Urinary bladder (tissue), 4 donors: ENCODE results near the gene LRWD1. TPM values are rescaled to one million over a fixed set of nuclear protein-coding genes. Genes with fewer than 3 reads are reported as not detected.

Experiments used
- DNase-seq: peaks from one replicate; pipeline ENCODE4 v3.0.0-alpha.2; 2015; ENCODE audit errors: extremely low spot score
- H3K27ac ChIP-seq: one replicate; pipeline ENCODE4 v1.5.1; 2013; ENCODE audit warnings: low read depth, mild to moderate bottlenecking, moderate library complexity
- H3K36me3 ChIP-seq: one replicate; pipeline ENCODE4 v1.6.1; 2013; ENCODE audit warnings: mild to moderate bottlenecking, moderate library complexity; ENCODE audit not compliant: insufficient read depth
- H3K4me1 ChIP-seq: one replicate; pipeline ENCODE4 v1.6.1; 2013; ENCODE audit warnings: mild to moderate bottlenecking, moderate library complexity; ENCODE audit not compliant: insufficient read depth
- H3K4me3 ChIP-seq: one replicate; pipeline ENCODE4 v1.5.1; 2013; ENCODE audit warnings: low read depth, low read length
- WGBS: extraction: QIAGEN DNeasy Blood & Tissue Kit; methylation state at CpG from one replicate; pipeline ENCODE4 v1.1.7; 2013; 5-methylcytosine and 5-hydroxymethylcytosine counted together
- polyA plus RNA-seq: library from polyadenylated mRNA; stranded (reverse); fragments of 200-250 nt; gene quantifications from one replicate; pipeline ENCODE4 v1.2.3, GENCODE V29; 2013
- total RNA-seq: library from RNA; depleted of rRNA; stranded (reverse); fragments of >200 nt; gene quantifications from one replicate; pipeline ENCODE4 v1.2.3, GENCODE V29; 2014
- donor health status: healthy with polysubstance abuse.
- donor health status: healthy.

The LRWD1 gene
- total and polyA plus RNA-seq, 2 donors, result 8.6 to 17.5 TPM

GRCh38 chr7:102431617-102432298 lies 33.0 kb upstream of the LRWD1 start:
- Histone ChIP-seq H3K27ac (peak overlapping the region; percentile 34), H3K4me1 (no peaks in the 10 kb centered on the region), H3K4me3 (no peak overlapping the region), H3K36me3 (no peaks in the 10 kb centered on the region)
- 24% methylated on average over 17 of the region's 17 CpGs for WGBS
- DNase-seq, result peak; percentile 35

GRCh38 chr7:102432442-102433218 lies 32.2 kb upstream of the LRWD1 start:
- H3K27ac ChIP-seq, result peak overlapping the region; percentile 71
- H3K36me3 ChIP-seq, result peaks cover 2% of the 10 kb centered on the region

GRCh38 chr7:102433219-102434038 lies 31.4 kb upstream of the LRWD1 start, which contains the start of gene ORAI2:
Gene ORAI2 (plus strand): TSS chr7:102433575. CDS start chr7:102438957, 5,382 bp downstream.
- WGBS, result under 1% methylated on average over 90 of the region's 90 CpGs
- H3K27ac ChIP-seq, result peak within 1 kb of the TSS; percentile 71

More at GRCh38 chr7:102432442-102433218, 32.2 kb upstream of the LRWD1 start:
- 27% methylated on average over 27 of the region's 27 CpGs for WGBS
- peak overlapping the region; percentile 92 for H3K4me3 ChIP-seq
- no peaks in the 10 kb centered on the region for H3K4me1 ChIP-seq
- DNase-seq, result no peak

GRCh38 chr7:102434039-102434486 lies 30.7 kb upstream of the LRWD1 start:
- no peak overlapping the region for H3K27ac ChIP-seq
- 30% methylated on average over 9 of the region's 9 CpGs for WGBS
- H3K4me1 ChIP-seq, result no peaks in the 10 kb centered on the region

More at GRCh38 chr7:102433219-102434038, 31.4 kb upstream of the LRWD1 start, which contains the start of gene ORAI2:
- peak within 1 kb of the TSS; percentile 92 for H3K4me3 ChIP-seq
- H3K36me3 ChIP-seq, result peaks cover 2% of the 10 kb centered on the region
- no peak for DNase-seq
- H3K4me1 ChIP-seq, result no peaks in the 10 kb centered on the region

GRCh38 chr7:102436118-102436517 lies 28.7 kb upstream of the LRWD1 start:
- Histone ChIP-seq H3K4me3 (no peak overlapping the region), H3K36me3 (peaks cover 2% of the 10 kb centered on the region), H3K27ac (no peak overlapping the region), H3K4me1 (no peaks in the 10 kb centered on the region)
- DNase-seq, result no peak
- 93% methylated on average over 10 of the region's 10 CpGs for WGBS

More at GRCh38 chr7:102434039-102434486, 30.7 kb upstream of the LRWD1 start:
- Histone ChIP-seq H3K36me3 (peaks cover 2% of the 10 kb centered on the region), H3K4me3 (peak overlapping the region; percentile 92)
- no peak for DNase-seq

- Histone ChIP-seq H3K4me1 (no peaks in the 10 kb centered on the region), H3K36me3 (peaks cover 2% of the 10 kb centered on the region), H3K27ac (no peak overlapping the region), H3K4me3 (no peak overlapping the region)
- 71% methylated on average over 17 of the region's 17 CpGs for WGBS
- no peak for DNase-seq
These were observed 24.6 kb upstream of the LRWD1 start for GRCh38 chr7:102439963-102440795.

- Histone ChIP-seq H3K27ac (no peak overlapping the region), H3K4me3 (no peak overlapping the region), H3K36me3 (peaks cover 3% of the 10 kb centered on the region), H3K4me1 (no peaks in the 10 kb centered on the region)
- 91% methylated on average over 17 of the region's 17 CpGs for WGBS
- DNase-seq, result no peak
These were observed 19.7 kb upstream of the LRWD1 start for GRCh38 chr7:102444961-102445673.

GRCh38 chr7:102445674-102446071 lies 19.1 kb upstream of the LRWD1 start:
- no peak for DNase-seq
- peaks cover 3% of the 10 kb centered on the region for H3K36me3 ChIP-seq
- no peak overlapping the region for H3K27ac ChIP-seq
- WGBS, result 70% methylated on average over 2 of the region's 2 CpGs
- H3K4me3 ChIP-seq, result no peak overlapping the region
- H3K4me1 ChIP-seq, result no peaks in the 10 kb centered on the region

GRCh38 chr7:102446387-102447156 lies 18.2 kb upstream of the LRWD1 start:
- H3K36me3 ChIP-seq, result peaks cover 3% of the 10 kb centered on the region
- H3K4me3 ChIP-seq, result no peak overlapping the region
- no peaks in the 10 kb centered on the region for H3K4me1 ChIP-seq
- WGBS, result 95% methylated on average over 41 of the region's 41 CpGs
- no peak for DNase-seq
- H3K27ac ChIP-seq, result no peak overlapping the region

GRCh38 chr7:102447311-102447710 lies 17.5 kb upstream of the LRWD1 start:
- no peak for DNase-seq
- Histone ChIP-seq H3K4me1 (no peaks in the 10 kb centered on the region), H3K4me3 (no peak overlapping the region), H3K27ac (no peak overlapping the region), H3K36me3 (peaks cover 3% of the 10 kb centered on the region)
- 91% methylated on average over 14 of the region's 14 CpGs for WGBS

- peaks cover 3% of the 10 kb centered on the region for H3K36me3 ChIP-seq
- no peak overlapping the region for H3K4me3 ChIP-seq
- H3K4me1 ChIP-seq, result no peaks in the 10 kb centered on the region
- H3K27ac ChIP-seq, result no peak overlapping the region
- WGBS, result 96% methylated on average over 15 of the region's 15 CpGs
- no peak for DNase-seq
These were observed 15.6 kb upstream of the LRWD1 start for GRCh38 chr7:102449136-102449535.
